ENCODE data around the gene PEAK1.

PEAK1 gene

GRCh38 chr15:77327168-77327567 is 92.7 kb downstream of the PEAK1 start:
- TF ChIP-seq, protein P1, sequence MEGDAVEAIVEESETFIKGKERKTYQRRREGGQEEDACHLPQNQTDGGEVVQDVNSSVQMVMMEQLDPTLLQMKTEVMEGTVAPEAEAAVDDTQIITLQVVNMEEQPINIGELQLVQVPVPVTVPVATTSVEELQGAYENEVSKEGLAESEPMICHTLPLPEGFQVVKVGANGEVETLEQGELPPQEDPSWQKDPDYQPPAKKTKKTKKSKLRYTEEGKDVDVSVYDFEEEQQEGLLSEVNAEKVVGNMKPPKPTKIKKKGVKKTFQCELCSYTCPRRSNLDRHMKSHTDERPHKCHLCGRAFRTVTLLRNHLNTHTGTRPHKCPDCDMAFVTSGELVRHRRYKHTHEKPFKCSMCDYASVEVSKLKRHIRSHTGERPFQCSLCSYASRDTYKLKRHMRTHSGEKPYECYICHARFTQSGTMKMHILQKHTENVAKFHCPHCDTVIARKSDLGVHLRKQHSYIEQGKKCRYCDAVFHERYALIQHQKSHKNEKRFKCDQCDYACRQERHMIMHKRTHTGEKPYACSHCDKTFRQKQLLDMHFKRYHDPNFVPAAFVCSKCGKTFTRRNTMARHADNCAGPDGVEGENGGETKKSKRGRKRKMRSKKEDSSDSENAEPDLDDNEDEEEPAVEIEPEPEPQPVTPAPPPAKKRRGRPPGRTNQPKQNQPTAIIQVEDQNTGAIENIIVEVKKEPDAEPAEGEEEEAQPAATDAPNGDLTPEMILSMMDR (IDR thresholded peaks at IDR 0.05; ENCODE audit: low read depth, low read length): no peak
- DNase-seq (ENCODE audit: extremely low read depth, low read depth): no peak

DNA sequence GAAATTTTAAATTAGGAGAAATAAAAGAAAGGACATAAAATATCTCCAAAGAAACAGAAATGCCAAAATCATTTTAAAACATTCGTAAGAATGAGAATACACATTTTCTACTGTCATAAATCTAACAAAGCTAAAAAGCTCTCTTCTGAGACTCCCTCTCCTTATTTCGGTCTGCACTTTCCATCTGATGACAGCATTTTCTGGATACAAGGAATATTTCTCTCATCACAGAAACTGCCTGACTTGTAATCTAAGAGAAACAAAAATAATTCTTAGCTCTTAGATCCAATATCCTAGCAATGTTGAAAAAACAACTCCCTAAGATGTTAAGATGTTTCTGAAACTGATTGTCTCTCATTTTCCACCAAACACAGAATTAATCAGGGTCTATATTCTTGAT is 93.5 kb downstream of the PEAK1 start:
- TF ChIP-seq, protein P1 (IDR thresholded peaks at IDR 0.05; ENCODE audit: low read depth, low read length): no peak
- DNase-seq (ENCODE audit: extremely low read depth, low read depth): no peak

DNA sequence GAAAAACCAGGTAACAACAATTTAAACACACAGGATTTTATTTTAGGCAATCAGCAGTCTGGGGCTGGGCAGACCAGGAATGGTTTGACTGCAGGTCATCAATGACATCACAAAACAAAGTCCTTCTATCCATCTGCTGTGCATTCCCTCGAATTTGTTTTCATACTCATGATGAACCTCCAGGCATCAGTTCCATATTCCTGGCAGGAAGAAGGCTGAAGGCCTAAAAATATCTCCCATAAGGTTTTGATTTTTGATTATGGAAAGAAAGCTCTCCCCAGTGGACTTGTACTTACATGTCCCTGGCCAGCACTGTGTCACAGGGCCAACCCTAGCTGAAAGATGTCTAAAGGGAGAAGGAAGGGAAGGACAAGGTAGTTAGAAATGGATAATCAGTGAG is 107.4 kb downstream of the PEAK1 start:
- TF ChIP-seq, protein P1 (IDR thresholded peaks at IDR 0.05; ENCODE audit: low read depth, low read length): no peak
- peak; percentile 57 for DNase-seq (ENCODE audit: extremely low read depth, low read depth)

DNA sequence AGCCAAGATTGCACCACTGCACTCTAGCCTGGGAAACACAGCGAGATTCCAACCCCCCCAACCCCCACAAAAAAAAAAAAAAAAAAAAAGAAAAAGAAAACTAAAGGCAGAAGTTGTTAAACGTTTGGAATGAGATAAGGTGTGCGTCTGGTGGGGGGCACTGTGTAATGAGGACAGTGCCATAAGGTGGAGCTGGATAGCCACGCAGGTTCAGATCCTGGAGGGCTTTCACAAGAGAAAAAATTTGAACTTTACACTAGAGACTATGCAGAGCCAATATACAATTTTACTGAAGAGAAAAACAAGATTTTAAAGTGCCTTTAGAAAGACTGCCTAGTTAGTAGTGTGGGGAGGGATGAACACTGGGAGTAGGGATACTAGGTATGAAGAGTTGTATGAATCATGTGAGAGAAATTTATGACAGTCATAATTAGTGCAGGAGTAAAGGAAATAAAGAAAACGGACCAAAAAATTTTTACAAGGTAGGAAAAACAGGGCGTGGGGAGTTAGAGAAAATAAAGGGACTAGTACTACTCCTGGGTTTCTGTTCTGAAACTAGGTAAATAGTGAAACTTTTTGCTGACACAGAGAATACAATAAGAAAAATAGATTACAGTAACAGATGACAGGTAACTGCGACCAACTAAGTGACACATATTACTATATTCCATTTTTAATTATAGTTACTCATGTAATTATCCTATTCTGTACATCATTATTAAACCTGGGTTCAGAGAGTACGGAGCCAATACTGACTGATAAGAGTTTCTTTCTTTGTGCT is 108.1 kb downstream of the PEAK1 start:
- no peak for DNase-seq (ENCODE audit: extremely low read depth, low read depth)
- TF ChIP-seq, protein P1 (IDR thresholded peaks at IDR 0.05; ENCODE audit: low read depth, low read length): no peak

- no peak for DNase-seq (ENCODE audit: extremely low read depth, low read depth)
- TF ChIP-seq, protein P1 (IDR thresholded peaks at IDR 0.05; ENCODE audit: low read depth, low read length): no peak
Measured at GRCh38 chr15:77311020-77311419, 108.9 kb downstream of the PEAK1 start.

GRCh38 chr15:77309392-77309791 is 110.5 kb downstream of the PEAK1 start:
- DNase-seq (ENCODE audit: extremely low read depth, low read depth): no peak
- TF ChIP-seq, protein P1 (IDR thresholded peaks at IDR 0.05; ENCODE audit: low read depth, low read length): no peak

GRCh38 chr15:77305953-77306352 is 114.0 kb downstream of the PEAK1 start:
- TF ChIP-seq, protein P1 (IDR thresholded peaks at IDR 0.05; ENCODE audit: low read depth, low read length): no peak
- no peak for DNase-seq (ENCODE audit: extremely low read depth, low read depth)
